Stimulated activated CD4-positive, alpha-beta T cell treated with anti-CD3 and anti-CD28 coated beads, TNF-alpha, amount 100 ng/mL, for 4 hours (primary cell): Measurements from ENCODE around the gene MLPH.

Experiments
- DNase-seq, 3 experiments: peaks; one replicate each; pipeline ENCODE4 v3.0.0-alpha.2; 2020; ENCODE audit warnings: low read depth in 3 of 3

The MLPH gene

DNA sequence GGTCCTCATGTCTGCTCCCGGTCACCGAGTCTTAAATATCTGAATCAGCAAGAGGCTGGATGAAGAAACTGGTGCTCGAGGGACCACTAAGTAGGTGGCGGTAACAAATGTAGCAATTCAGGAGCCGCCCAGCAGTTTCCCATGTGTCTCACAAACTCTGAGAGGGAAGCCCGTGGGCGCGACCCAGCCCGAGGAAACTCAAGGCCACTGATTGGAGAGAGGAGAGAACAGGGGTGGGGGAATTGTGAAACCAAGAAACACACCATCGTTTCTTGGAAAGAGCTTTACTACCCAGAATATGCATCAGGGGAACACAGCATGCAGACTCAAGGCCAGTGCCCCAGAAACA lies 10.8 kb downstream of the MLPH start:
- DNase-seq: no peak

DNA sequence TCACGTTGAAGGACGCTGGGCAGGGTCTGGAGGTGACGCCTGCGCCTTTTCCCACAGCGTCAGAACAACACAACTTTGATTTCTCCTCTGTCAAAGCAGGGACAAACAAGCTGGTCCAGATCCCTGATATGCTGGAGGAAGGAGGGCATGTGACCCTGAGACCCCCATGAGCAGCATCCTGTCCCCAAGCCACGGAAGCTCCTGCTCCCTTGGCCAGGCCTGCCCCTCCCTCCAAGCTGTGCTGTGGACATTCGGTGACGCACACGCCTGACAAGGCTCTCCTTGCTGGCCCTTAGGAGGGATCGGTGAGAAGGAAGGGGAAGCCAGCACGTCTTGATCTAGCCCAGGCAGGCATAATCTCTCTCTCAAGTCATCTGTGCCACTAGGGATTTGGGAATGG lies 11.3 kb downstream of the MLPH start:
- no peak for DNase-seq

DNA sequence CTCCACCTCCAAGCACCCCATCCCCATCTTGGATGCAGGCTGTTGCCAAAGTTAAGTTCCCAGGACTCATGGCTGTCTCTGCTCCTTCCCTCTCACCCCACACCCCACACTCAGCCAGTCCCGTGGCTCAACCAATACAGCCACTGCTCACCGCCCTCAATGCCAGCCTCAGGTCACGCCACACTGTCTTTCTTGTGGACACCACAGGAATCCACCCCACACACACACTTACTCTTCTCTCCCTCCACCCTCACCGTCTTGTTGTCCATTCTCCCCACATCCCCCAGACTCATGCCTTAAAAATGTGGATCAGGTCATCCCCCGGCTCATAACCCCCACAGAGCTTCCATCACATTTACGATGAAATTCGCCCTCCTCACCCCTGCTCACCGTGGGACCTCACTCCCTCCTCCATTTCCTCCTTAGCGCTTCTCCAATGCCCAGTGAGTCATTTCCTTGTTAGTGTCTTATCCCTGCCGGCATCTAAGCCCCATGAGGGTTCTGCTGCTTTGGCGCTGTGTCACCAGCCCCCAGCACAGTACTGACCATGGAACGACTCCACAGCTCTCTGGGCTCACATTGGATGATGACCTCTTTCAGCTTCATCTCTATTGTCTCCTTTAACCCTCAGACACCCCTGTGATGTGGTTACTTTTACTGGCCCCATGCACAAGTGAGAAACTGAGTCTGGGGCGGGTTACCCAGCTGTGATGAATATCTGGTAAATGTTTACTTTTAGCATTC lies 13.8 kb downstream of the MLPH start:
- DNase-seq: no peak

DNA sequence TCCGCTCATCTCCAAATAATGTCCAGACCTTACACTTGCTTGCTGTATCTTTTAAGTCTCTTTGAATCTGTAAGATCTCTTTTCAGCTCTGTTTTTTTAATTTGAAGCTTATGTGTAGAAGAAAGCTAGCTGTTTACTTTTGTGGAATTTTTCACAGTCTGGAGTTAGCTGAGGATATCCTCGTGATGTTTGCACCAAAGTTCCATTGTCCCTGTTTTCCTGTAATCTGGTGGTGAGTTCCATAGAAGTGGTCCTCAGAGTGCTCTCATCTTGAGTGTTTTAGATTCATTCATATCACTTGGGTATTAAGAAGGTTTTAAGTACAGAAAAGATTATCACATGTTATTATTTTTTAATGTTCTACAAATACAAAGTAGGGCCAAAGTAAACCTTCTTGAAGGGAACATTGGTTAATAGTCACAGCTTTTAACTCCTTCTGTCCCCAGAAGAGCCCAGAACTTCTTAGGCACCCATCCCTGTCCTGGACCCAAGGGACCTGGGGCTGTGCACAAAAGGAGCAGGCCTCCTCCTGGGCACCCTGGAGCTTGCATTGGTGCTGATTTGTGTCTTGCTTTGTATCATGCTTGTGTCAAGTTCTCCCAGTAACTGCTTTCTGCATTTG lies 15.0 kb downstream of the MLPH start:
- no peak for DNase-seq

DNA sequence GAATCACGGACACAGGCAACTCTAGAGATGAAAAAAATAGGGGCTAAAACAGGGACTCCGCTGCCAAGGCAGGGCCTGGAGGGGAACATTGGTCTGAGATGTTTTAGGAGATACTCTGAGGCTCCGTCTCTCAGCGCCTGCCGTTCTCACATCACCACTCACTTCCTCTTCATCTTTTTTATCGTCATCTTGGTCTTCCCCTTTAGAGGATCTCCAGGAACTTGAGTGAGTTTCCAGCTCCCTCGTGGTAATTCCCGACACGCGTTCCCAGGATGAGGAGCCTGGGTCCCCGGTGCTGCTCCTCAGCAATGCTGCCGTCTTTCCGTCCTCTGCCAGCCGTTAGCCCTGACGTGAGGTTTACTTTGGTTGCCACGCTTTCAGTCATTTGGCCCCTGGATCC lies 16.1 kb downstream of the MLPH start:
- no peak for DNase-seq

DNA sequence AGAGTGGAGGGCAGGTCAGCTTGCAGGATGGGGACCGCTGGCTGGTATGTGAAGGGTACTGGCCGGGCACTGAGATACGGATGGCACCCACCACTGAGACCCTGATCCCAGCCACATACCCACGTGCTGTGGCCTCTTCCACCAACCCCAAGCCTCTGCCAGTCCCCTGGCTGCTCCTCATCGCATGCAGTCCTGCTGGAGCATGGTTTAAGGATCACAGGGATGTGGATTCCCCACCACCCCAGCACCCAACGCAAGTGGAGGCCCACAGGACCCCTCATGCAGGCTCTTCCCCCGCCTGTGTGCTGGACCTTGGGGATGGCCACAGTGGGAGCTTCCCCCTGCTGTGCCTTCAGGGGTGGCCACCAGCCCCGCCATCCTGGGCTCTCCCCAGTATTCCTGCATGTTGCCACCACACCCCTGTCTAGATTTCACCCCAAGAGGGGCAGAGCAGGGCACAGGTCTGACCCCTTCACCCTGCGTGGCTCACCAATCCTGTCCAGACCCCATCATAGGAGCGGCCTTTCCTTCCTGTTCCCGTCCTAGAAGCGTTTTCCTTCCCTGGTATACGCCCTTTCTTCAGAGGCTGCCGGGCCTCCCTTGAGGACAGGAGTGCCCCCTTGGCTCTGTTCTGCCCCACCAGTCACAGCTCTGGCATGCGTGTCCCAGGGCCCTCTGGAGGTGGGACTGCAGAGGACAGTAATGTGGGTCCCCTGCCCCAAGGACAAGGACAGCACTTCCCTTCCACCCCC lies 18.3 kb downstream of the MLPH start:
- no peak for DNase-seq

DNA sequence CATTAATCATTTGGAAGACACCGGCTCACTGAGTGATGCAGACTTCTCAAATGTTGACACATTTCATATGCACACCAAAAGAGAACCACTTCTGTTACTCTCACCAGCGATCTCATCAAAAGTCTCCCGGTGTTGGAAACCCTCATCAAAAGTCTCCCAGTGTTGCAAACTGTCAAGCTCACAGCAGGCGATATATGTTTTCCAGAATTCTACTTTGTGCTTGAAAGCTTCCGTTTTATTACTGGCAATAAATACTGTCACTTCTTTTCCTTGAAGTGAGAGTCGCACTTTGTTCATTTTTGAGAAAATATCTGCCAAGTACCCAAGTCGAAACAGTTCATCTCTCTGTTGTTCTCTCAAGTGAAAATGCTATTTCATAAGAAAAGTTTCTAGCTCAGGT lies 20.5 kb downstream of the MLPH start:
- no peak for DNase-seq

DNA sequence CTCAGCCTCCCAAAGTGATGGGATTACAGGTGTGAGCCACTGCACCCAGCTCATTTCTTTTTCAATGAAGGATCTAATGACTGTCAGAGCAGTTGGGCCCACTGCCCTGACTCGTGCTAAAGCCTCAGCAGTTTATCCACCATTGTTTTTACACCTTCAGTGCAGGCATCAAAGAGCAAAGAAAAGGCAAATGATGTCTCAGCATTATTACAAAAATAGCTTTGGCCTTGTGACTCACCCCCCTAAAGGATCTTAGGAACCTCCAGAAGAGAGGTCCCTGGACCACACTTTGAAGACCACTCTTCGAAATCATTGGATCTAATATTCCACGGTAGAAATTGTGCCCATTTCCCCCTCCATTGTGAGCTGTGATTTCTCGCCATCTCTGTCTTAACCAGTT lies 21.3 kb downstream of the MLPH start:
- DNase-seq: no peak

DNA sequence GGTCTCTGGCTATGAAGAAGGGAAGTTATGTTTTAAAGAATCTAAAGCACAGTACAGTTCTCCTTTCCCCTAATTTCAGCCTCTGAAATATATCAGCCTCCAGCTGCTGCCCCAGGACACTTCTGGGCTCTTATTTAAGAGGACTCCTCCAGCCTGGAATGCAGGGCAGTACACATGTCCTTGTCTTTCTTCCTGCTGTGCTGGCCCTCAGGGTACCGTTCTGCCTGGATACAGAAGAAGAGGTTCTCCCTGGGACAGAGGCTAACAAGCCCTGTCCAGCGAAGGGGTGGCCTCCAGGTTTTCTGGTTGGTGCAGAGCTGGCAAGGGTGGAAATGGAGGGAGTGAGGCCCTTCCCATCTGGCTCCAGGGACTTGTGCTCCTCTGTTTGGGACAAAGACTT lies 22.1 kb downstream of the MLPH start:
- no peak for DNase-seq

DNA sequence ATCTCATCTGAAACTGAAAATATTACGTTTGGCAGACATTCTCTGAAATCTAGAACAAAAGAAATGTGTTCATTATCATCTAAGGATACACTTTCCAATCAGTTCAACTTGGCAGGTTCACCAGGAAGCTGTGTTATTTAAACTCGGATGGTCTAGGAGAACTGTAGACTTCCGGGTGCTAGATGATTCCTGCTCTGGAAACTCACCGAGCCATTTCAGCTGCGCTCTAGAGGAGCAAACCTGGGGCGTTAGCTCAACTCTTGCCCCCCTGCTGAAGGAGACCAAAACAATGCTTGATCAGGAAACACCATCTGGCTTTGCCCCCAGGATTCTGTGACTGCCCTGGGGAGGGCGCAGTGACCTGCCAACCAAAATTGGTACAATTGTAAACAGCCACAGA lies 22.9 kb downstream of the MLPH start:
- no peak for DNase-seq

DNA sequence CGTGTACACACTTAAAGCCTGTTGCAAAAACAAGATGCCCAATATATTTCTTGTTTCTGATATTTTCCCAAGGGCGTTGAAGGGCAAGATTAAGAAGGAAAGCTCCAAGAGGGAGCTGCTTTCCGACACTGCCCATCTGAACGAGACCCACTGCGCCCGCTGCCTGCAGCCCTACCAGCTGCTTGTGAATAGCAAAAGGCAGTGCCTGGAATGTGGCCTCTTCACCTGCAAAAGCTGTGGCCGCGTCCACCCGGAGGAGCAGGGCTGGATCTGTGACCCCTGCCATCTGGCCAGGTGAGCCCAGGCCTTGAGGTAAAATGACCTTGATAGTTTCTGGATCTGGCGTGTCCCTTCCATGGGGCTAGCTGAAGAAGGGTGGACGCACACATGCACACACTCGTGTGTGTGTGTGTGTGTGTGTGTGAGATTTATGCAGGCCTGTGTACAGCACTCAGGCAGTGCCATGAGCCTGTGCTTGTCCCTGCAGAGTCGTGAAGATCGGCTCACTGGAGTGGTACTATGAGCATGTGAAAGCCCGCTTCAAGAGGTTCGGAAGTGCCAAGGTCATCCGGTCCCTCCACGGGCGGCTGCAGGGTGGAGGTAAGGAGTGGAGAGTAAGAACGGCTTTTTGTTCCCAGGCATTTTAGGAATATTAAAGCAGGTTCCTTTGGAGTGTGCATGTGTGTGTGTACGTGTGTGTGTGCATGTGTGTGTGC lies 23.6 kb downstream of the MLPH start:
- DNase-seq: no peak

DNA sequence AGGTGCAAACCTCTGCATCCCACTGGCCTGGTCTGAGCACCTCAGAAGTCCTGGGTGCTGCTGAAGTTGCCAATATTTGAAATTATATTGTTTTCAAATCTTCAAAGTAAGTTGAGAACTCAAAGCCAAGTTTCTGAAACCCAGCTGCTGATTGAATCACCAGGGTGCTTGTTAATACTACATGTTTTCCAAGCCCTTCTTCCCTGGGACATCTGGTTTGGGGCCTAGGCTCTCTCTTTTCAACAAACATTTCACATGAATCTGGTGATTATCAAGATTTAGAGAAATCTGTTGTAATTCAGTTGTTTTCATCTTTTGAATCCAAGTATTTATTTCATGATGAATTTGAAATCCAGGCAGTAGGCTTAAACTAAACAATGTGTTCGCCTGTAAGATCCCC lies 24.4 kb downstream of the MLPH start:
- no peak for DNase-seq

DNA sequence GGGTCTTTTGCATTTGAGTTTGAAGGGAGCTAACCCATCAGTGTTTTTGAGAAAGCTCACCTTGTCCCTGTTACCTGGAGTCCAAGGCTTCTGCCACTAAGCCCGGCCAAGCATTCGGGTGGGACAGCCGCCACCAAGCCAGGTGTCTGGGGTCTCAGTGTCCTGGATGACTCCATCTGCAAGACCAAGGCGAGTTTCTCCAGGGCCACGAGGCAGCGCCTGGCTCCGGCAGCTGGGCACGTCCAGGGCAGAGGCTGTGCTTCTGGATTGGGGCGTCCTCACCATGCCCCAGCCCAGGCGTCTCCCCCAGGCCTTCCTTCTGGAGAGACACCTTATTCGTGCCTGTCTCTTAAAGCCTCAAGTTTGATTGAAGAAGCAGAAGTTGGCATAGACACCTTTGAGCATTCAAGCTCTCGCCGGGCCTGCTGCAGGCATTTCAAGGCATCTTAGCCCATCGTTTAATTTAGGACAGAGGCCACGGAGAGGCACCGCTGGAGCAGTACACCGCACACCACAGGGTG lies 24.9 kb downstream of the MLPH start:
- no peak for DNase-seq

DNA sequence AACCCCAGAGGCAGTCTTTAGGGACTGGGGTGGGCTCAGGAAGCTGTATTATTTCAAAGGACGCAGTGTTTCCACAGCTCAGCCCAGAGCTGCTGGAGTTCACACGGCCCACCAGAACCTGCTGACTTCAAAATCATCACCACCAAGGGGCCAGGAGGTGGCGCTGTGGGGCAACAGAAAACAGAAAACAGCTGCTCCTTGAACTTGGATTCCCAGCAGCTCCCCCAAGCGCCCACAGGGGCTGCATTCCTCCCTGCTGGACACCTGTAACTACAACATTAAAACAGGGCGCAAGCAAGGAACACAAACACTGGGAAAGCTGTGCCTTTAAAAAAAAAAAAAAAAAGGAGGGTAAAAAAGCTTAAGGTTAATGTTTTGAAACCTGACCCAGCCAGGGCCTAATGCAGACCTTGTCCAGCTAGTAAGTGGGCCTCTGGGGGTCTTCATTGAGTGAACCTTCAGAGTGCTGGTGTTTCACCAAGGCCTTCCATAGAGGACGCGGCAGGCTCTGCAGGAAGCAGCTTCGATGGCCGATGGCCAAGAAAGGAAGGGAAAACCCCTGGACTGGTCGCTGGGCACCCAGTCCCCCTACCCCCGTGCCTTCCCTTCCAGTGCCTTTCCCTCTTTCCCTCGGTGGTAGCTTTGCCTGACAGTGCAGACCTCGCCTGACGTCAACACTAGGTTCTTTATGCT lies 25.9 kb downstream of the MLPH start:
- DNase-seq: peak; percentile 57 to 68 (median 61)

DNA sequence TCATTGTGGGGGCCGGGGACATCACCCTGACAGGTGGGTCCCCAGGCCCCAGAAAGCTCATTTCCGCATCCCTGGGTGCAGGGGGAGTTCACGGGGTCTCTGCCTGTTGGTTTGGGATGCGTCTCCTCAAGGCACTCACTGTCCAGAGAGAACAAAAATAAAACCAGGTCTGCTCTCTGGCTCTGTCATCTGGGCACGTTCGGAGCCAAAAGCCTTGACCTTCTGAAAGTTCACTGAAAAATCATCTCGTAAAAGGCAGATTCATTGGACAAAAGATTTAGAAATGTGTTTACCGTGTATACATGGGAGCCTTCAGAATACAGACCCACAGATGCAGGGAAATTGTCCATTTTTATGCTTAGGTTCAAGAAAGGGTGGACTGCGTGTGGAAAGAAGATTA lies 26.6 kb downstream of the MLPH start:
- no peak for DNase-seq

DNA sequence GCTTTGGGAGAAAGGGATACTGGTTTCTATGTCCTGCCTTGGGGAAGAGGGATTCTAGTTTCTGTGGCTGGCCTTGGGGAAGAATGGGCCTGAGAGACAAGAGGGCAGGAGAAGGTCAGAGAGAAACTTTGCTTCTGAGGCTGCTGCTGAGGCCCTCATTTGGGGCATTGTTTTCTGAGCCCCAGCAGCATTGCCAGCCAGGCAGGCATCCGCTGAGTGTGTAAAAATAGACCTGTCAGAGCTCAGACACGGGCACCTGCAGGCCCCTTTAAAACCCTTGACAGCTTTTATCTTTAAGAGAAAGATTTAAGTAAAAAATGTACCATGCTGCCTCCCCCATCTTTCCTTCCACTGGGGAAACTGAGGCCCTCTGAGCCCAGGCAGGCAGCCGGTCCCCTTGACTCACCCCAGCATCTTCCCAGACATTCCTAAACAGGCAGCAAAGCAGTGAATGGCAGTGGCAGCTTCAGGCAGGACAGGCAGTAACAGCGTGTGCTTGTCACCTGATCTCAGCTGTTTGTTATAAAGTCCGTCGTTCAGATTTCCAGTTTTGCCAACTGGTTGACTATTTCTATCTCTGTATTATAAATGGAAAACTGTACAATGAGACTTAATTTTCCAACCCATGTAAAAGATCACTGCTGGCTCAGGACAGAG lies 27.6 kb downstream of the MLPH start:
- no peak for DNase-seq

DNA sequence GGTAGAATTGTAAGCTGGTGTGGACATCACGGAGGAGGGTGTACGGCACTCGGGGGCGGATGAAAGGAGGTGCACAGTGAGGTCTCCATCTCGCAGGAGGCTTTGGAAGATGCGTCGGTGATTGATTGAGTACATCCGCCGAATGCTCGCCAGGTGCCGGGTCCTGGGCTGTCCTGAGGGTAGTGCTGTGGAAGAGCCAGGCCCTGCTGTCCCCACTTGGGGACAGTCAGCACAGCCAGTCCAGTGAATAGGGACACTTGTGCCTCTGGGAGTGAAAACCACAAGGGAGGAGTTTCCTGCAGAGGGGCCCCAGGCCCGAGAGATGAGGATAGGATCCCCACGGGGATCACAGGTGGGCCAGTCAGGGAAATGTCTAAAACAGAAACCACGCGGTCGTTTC lies 28.1 kb downstream of the MLPH start:
- no peak for DNase-seq

DNA sequence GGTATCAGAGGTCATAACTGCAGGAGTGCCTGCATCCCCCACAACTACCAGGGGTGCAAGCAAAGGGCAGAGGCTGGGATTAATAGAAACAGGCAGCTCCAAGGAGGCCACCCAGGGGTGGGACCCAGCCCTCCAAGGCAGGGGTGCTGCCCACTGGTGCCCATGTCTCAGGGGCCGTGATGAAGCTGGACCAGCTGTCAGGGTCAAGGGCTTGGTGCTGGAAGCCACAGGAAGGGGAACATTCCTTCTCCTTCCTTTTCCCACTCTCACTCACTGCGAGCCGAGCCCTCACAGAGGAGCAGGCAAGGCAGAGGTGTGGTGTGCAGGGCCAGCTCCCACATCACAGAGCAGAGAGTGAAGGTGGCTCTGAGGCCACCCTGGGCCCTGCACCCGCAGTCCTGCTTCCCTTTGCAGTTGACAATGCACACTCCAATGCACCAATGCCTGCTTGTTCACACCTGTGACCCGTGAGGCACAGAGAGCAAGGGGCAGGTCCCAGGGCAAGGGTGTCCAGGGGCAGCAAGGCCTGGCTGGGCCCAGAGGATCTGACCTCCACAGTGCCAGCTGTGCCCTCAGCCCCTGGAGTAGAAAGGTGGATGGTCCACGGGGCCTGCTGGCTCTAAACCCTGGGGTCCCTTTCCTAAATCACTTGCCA lies 28.7 kb downstream of the MLPH start:
- DNase-seq: no peak

DNA sequence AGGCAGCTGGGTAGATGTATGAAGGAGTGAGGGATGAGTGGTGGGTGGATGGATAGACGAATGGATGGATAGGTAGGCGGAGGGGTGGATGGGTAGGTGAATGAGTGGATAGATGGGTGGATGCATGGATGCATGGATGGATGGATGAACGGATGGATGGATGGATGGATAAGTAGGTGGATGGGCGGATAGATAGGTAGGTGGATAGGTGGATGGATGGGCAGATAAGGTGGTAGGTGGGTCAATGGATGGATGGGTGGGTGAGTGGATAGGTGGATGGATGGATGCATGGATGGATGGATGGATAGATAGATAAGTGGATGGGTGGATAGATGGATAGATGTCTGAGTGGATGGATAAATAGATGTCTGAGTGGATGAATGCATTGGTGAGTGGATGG lies 30.1 kb downstream of the MLPH start:
- no peak for DNase-seq

DNA sequence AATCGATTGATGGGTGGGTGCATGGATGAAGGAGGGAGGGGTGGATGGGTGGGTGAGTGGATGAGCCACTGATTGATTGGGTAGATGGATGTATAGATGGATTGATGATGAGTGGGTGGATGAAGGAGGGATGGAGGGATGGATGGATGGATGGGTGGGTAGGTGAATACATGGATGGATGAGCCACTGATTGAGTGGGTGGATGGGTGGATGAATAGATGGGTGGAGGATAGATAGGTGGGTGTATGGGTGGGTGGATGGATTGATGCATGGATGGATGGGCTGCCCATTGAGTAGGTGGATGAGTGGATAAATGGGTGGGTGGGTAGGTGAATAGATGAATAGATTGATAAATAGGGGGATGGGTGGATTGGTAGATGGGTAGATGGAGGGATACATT lies 30.9 kb downstream of the MLPH start:
- no peak for DNase-seq
